Nephron progenitor cell (in vitro differentiated cells): ENCODE measurements around the gene ZDHHC20.

Experiments used
- DNase-seq: peaks from one replicate; pipeline ENCODE4 v3.0.0; 2021
- H3K27ac Mint-ChIP-seq: 2 replicates; pipeline ENCODE4 v1.8.0; 2021; ENCODE audit warnings: mild to moderate bottlenecking, moderate library complexity, mixed read lengths
- H3K27me3 Mint-ChIP-seq: 2 replicates; pipeline ENCODE4 v1.8.0; 2021; ENCODE audit warnings: mild to moderate bottlenecking, low read depth, mixed read lengths; ENCODE audit not compliant: poor library complexity
- H3K36me3 Mint-ChIP-seq: 2 replicates; pipeline ENCODE4 v1.8.0; 2021; ENCODE audit warnings: low read depth, mixed read lengths
- H3K4me1 Mint-ChIP-seq: 2 replicates; pipeline ENCODE4 v1.8.0; 2021; ENCODE audit warnings: mixed read lengths
- H3K4me3 Mint-ChIP-seq: 2 replicates; pipeline ENCODE4 v1.8.0; 2021; ENCODE audit warnings: mild to moderate bottlenecking, moderate library complexity, mixed read lengths
- H3K9me3 Mint-ChIP-seq: 2 replicates; pipeline ENCODE4 v1.8.0; 2021; ENCODE audit warnings: mild to moderate bottlenecking, moderate library complexity, mixed read lengths
- CTCF ChIP-seq: fragments of 200-600 bp; sonication (generic); IDR thresholded peaks from 2 replicates; pipeline ENCODE4 v1.5.0; 2021; ENCODE audit warnings: antibody characterized with exemption

Gene ZDHHC20

GRCh38 chr13:21328201-21328600, 130.9 kb downstream of the ZDHHC20 start:
- Mint-ChIP-seq H3K9me3 (no peaks in the 10 kb centered on the region), H3K36me3 (no peaks in the 10 kb centered on the region), H3K27ac (no peak overlapping the region), H3K4me3 (no peak overlapping the region), H3K4me1 (peaks cover 26% of the 10 kb centered on the region), H3K27me3 (peaks cover 62% of the 10 kb centered on the region)
- no peak for TF ChIP-seq CTCF
- peak; percentile 29 for DNase-seq

- Mint-ChIP-seq H3K4me1 (peaks cover 37% of the 10 kb centered on the region), H3K27ac (no peak overlapping the region), H3K36me3 (no peaks in the 10 kb centered on the region), H3K4me3 (peak overlapping the region; percentile 83), H3K9me3 (no peaks in the 10 kb centered on the region), H3K27me3 (peaks cover 62% of the 10 kb centered on the region)
- peak; percentile 46 for DNase-seq
- TF ChIP-seq CTCF = no peak
Observed at GRCh38 chr13:21326155-21327031, 132.7 kb downstream of the ZDHHC20 start.

- Mint-ChIP-seq H3K9me3 (no peaks in the 10 kb centered on the region), H3K4me3 (no peak overlapping the region), H3K27ac (no peak overlapping the region), H3K27me3 (peaks cover 62% of the 10 kb centered on the region), H3K4me1 (peaks cover 37% of the 10 kb centered on the region), H3K36me3 (no peaks in the 10 kb centered on the region)
- DNase-seq = no peak
- TF ChIP-seq CTCF = no peak
Observed at GRCh38 chr13:21324803-21325202, 134.3 kb downstream of the ZDHHC20 start.

GRCh38 chr13:21322988-21323387, 136.1 kb downstream of the ZDHHC20 start:
- TF ChIP-seq CTCF = no peak
- peaks cover 32% of the 10 kb centered on the region for H3K4me1 Mint-ChIP-seq
- H3K36me3 Mint-ChIP-seq = peaks cover 8% of the 10 kb centered on the region
- no peak overlapping the region for H3K27ac Mint-ChIP-seq
- no peak for DNase-seq
- peaks cover 5% of the 10 kb centered on the region for H3K9me3 Mint-ChIP-seq
- peaks cover 51% of the 10 kb centered on the region for H3K27me3 Mint-ChIP-seq
- H3K4me3 Mint-ChIP-seq = no peak overlapping the region
